Tibial artery (tissue), 4 donors: ENCODE data around the gene TMEM141.
A peak's percentile ranks its signal among the peaks of the same experiment; 100 is the strongest.

ENCODE experiments used
- DNase-seq, 2 donors: peaks; one replicate each; pipeline ENCODE4 v3.0.0-alpha.2; 2019
- H3K27ac ChIP-seq, 2 donors: fragments of 200-600 bp; sonication (generic) in 1 of 2; 1 replicate in 1 of 2; 2 replicates in 1 of 2; pipeline ENCODE4 v1.5.1; 2018 to 2019; ENCODE audit warnings: mild to moderate bottlenecking in 1 of 2
- H3K27me3 ChIP-seq, 2 donors: fragments of 200-600 bp; sonication (generic) in 1 of 2; one replicate each; pipeline versions ENCODE4 v1.5.1 to v1.6.0; 2016 to 2019
- H3K36me3 ChIP-seq, 3 donors: fragments of 200-600 bp; sonication (generic) in 2 of 3; one replicate each; pipeline ENCODE4 v1.5.1; 2016 to 2019; ENCODE audit warnings: mild to moderate bottlenecking in 2 of 3
- H3K4me1 ChIP-seq, 4 donors: fragments of 200-600 bp; sonication (generic) in 2 of 4; 1 replicate in 3 of 4; 2 replicates in 1 of 4; pipeline ENCODE4 v1.5.1; 2016 to 2019
- H3K4me3 ChIP-seq, 2 donors: fragments of 200-600 bp; sonication (generic) in 1 of 2; 1 replicate in 1 of 2; 2 replicates in 1 of 2; pipeline ENCODE4 v1.5.1; 2018 to 2019; ENCODE audit warnings: mild to moderate bottlenecking in 2 of 2
- H3K9me3 ChIP-seq, 3 donors: fragments of 200-600 bp; sonication (generic) in 1 of 3; one replicate each; pipeline ENCODE4 v1.5.1; 2016 to 2019
- CTCF ChIP-seq, 2 experiments: fragments of 200-600 bp in 1 of 2; fragments of 450-650 bp in 1 of 2; IDR thresholded peaks; one replicate each; pipeline ENCODE4 v1.5.1; 2017 to 2019; ENCODE audit warnings: antibody characterized with exemption in 2 of 2, mild to moderate bottlenecking in 1 of 2, moderate library complexity in 1 of 2
- intact Hi-C: fragments of 100-400 bp; cut with DNase I; formaldehyde crosslinking; loops from one replicate; pipeline ENCODE4 v1.15.0; 2023; ENCODE audit warnings: low total_unique reads

TMEM141 gene

DNA sequence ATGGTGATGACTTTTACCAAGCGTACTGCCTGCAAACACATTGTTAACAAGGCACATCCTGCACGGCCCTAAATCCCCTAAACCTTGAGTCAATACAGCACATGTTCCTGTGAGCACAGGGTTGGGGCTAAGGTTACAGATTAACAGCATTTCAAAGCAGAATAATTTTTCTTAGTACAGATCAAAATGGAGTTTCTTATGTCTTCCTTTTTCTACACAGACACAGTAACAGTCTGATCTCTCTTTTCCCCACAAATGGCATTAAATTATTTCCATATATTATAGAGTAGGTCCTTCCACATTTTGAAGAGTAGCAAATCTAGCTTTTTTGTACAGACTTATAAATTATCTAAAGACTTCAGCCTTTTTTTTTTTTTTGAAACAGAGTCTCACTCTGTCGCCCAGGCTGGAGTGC lies 1.6 kb upstream of the TMEM141 start:
- H3K9me3 ChIP-seq, result no peaks in the 10 kb centered on the region
- no peak overlapping the region for H3K4me3 ChIP-seq
- H3K27ac ChIP-seq, result no peak overlapping the region
- intact Hi-C loops, result no loop called here
- peaks cover 0 to 19% (median 0%) of the 10 kb centered on the region in 3 donors for H3K36me3 ChIP-seq
- no peak for TF ChIP-seq CTCF (IDR thresholded peaks at IDR 0.05)
- no peak for DNase-seq
- H3K27me3 ChIP-seq, result peaks cover 0 to 6% of the 10 kb centered on the region in 2 donors
- peaks cover 0 to 27% (median 13%) of the 10 kb centered on the region in 4 donors for H3K4me1 ChIP-seq

DNA sequence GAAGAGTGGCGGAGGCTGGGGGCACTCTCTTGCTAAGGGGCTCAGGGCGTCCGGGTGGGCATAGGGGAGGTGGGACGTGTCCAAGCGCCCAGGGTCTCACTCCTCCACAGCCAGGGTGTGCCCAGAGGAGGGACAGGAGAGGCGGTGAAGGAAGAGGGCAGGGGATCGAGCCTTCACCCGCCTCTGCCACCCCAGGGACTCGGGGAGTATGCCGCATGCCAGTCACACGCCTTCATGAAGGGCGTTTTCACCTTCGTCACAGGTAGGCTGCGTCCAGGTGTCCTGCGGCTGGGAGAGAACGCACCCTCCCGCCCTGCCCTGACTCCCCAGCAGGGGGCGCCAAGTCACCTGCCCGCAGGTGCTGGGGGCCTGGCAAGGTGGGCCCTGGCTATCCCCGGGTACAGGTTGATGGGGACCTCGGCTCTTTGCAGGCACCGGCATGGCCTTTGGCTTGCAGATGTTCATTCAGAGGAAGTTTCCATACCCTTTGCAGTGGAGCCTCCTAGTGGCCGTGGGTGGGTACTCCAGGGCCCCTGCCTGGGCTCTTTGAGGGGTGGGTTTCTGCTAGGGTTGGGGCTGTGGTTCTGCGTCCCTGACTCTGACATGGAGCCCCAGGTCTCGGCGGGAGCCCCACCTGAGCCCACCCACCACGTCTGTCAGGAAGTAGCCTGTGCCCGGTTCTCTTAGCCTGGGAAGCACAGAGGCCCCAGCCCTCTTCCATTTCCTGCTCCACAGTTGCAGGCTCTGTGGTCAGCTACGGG lies 552 bp downstream of the TMEM141 start:
- Histone ChIP-seq H3K27ac (peak overlapping the region; percentile 87 to 92), H3K9me3 (no peaks in the 10 kb centered on the region), H3K36me3 (peaks cover 0 to 19% (median 0%) of the 10 kb centered on the region in 3 donors), H3K4me1 (peaks cover 0 to 28% (median 13%) of the 10 kb centered on the region in 4 donors), H3K4me3 (peak overlapping the region; percentile 71 to 72), H3K27me3 (peaks cover 0 to 23% of the 10 kb centered on the region in 2 donors)
- DNase-seq, result peak; percentile 40 to 81
- intact Hi-C loops, result loop anchor here (5.0 kb wide), 1 partner anchor 151 kb away; the partner anchor contains the start of gene FBXW5
- TF ChIP-seq CTCF (IDR thresholded peaks at IDR 0.05), result peak; percentile 81 to 85

- Histone ChIP-seq H3K27me3 (peaks cover 0 to 26% of the 10 kb centered on the region in 2 donors), H3K4me3 (no peak overlapping the region), H3K27ac (no peak overlapping the region), H3K4me1 (peaks cover 0 to 33% (median 13%) of the 10 kb centered on the region in 4 donors), H3K36me3 (peaks cover 0 to 19% (median 0%) of the 10 kb centered on the region in 3 donors), H3K9me3 (no peaks in the 10 kb centered on the region)
- TF ChIP-seq CTCF (IDR thresholded peaks at IDR 0.05), result no peak
- no peak for DNase-seq
- intact Hi-C loops, result loop anchor here (5.0 kb wide), 1 partner anchor 150 kb away; the partner anchor contains the start of gene FBXW5
These were observed 1.4 kb downstream of the TMEM141 start for GRCh38 chr9:136792321-136793085.

DNA sequence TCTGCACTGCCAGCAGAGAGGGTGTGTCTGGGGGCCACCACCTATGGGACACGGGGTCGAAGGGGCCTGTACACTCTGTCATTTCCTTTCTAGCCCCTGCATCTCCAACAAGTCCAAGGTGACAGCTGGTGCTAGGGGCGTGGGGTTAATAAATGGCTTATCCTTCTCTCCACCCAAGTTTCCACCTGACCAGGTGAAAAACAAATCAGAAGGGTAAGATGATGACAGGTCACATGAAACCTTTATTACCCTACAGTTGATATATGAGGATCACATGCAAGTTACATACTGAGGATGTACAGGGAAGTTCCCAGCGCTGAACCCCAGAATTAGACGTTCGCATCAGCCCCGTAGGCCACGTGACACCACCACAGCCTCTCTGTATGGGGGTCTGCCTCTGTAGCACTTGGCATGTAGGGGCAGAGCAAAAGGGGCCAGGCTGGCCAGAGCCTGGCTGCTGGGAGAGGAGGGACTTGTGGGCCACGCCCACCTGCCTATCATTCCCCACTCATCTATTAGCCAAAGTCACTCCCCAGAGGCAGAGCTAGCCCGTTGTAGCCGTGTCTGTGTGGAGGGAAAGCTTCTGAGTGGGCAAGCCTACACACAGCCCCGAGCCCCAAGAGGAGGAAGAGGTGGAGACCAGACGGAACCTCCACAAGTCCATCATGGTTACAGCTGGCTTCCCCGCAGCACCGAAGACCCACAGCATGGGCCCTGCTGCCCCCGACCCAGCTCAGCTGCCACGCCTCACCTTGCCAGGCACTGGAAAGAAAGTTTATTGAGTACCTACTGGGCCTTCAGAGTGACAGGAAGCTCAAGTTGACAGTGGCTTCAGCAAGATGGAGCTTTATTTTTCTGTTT lies 2.2 kb downstream of the TMEM141 start:
- no peak for TF ChIP-seq CTCF (IDR thresholded peaks at IDR 0.05)
- Histone ChIP-seq H3K9me3 (no peaks in the 10 kb centered on the region), H3K27ac (no peak overlapping the region), H3K27me3 (peaks cover 0 to 34% of the 10 kb centered on the region in 2 donors), H3K4me3 (no peak overlapping the region), H3K36me3 (peaks cover 0 to 19% (median 0%) of the 10 kb centered on the region in 3 donors), H3K4me1 (peaks cover 0 to 33% (median 13%) of the 10 kb centered on the region in 4 donors)
- intact Hi-C loops, result loop anchor here (5.0 kb wide), 1 partner anchor 149 kb away; the partner anchor contains the start of gene FBXW5
- no peak for DNase-seq
